ENCODE data around the gene HOXA4.

- TF ChIP-seq CTCF (IDR thresholded peaks at IDR 0.05; ENCODE audit: insufficient read depth, low read length, poor library complexity, severe bottlenecking), result no peak
- TF ChIP-seq EZH2phosphoT487 (conservative IDR thresholded peaks at IDR 0.05; ENCODE audit: low read length), result no peak
Measured at GRCh38 chr7:27110186-27111031, 20.1 kb downstream of the HOXA4 start.

All from SU-DHL-6 (cell line).